IPS-15b (cell line): ENCODE data around the gene CHKA.

Experiments
- H3K27me3 ChIP-seq: one replicate; pipeline ENCODE4 v1.6.1; 2013; ENCODE audit warnings: low read length; ENCODE audit not compliant: control insufficient read depth, insufficient read depth
- H3K36me3 ChIP-seq: one replicate; pipeline ENCODE4 v1.6.1; 2013; ENCODE audit warnings: low read length; ENCODE audit not compliant: control insufficient read depth, insufficient read depth
- H3K4me1 ChIP-seq: one replicate; pipeline ENCODE4 v1.6.1; 2013; ENCODE audit warnings: mild to moderate bottlenecking, low read length; ENCODE audit not compliant: control insufficient read depth, insufficient read depth
- H3K4me3 ChIP-seq: one replicate; pipeline ENCODE4 v1.5.1; 2013; ENCODE audit warnings: low read depth, low read length
- H3K9ac ChIP-seq: one replicate; pipeline ENCODE4 v1.6.1; 2013; ENCODE audit warnings: low read depth, mild to moderate bottlenecking, low read length
- H3K9me3 ChIP-seq: one replicate; pipeline ENCODE4 v1.6.1; 2013; ENCODE audit warnings: mild to moderate bottlenecking, low read length; ENCODE audit not compliant: control insufficient read depth, insufficient read depth

The CHKA gene

DNA sequence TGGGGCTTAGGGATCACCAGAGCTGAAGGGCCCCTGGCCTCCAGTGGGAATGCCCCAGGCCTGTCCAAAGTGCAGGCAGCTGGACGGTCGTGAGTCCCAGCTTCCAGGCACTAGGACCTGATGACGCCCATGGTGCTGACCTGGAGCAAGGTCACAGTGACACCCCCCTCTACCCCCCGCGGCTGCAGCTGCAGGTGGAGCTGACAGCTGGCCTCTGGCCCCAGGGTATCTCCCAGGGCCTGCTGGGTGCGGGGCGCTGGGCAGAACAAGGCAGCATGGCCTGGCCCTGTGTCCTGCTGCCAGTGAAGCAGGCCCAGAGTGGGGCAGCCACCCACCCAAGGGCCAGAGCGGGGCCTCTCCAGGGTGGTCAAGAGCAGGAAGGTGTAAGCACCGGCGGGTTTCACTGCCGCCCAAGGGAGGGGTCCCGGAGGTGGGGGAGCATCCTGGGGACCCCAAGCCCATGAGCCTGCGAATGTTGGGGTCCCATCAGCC lies 82.9 kb downstream of the CHKA start:
- Histone ChIP-seq H3K36me3 (peaks cover 15% of the 10 kb centered on the region), H3K9me3 (no peaks in the 10 kb centered on the region), H3K4me3 (peak overlapping the region; percentile 50), H3K4me1 (peaks cover 7% of the 10 kb centered on the region), H3K9ac (peak overlapping the region; percentile 65), H3K27me3 (no peaks in the 10 kb centered on the region)

DNA sequence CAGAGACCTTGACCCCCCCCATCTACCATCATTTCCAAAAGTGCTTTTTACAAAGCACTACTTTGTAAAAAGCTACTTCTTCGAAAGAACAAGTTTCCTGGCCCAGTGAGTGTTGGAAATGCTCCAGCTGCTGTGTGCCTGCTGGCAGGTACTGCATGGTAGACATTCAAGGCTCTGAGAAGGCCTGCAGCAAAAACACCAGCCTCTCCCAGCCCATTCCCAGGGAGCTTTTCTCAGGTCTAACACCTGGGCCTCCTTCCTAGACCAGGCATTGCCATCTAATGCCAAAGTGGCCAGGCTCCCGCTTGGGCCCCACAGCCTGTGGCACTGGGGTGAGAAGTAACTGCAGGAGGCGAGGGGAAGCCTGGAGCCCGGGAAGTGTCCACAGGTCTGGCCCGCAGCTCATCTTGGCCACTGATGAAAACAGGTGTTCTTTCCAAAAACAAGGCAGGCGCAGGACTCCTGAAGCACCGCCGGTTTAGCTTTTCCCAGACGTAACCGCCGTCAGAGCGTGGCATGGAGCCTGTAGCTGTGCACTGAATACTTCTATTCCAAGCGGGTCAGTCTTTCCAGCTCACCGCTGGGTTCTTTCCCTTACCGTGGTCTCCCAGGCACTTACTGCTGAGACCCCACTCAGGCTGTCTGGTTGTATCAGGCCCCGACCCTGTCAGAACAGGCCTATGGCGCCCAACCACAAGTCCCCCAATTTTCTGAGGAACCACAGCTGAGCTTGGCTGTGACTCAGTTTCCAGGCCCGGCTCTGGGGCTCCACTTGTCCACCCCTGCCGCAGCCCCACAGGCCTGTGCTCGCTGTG lies 83.6 kb downstream of the CHKA start:
- peaks cover 7% of the 10 kb centered on the region for H3K4me1 ChIP-seq
- no peak overlapping the region for H3K4me3 ChIP-seq
- H3K9ac ChIP-seq: no peak overlapping the region
- H3K36me3 ChIP-seq: peaks cover 18% of the 10 kb centered on the region
- H3K9me3 ChIP-seq: no peaks in the 10 kb centered on the region
- H3K27me3 ChIP-seq: no peaks in the 10 kb centered on the region

DNA sequence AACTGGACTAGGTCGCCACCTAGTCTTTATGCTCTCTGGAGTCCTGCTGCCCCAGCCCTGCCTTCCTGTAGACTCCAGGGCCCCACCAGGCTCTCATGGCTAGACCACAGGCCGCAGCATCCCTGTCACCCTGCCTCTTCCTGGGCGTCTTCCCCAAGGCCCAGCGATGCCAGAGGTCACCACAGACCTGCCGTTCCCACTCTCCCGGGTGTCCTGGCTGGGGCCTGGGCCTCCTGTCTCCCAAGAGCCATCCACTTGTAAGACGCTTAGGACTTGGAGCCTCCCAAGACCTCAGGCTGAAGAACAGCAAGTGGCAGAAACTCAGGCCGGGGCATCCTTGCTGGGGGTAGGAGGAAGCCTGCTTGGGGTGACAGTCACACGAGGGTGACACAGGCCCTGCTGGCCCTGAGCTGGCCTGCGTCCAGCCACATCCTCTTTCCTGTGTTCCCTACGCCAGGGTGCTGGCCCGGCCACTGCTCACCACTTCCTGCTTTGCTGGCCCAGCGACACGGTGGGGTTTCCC lies 84.4 kb downstream of the CHKA start:
- H3K9ac ChIP-seq: no peak overlapping the region
- peaks cover 24% of the 10 kb centered on the region for H3K36me3 ChIP-seq
- no peak overlapping the region for H3K4me3 ChIP-seq
- H3K9me3 ChIP-seq: no peaks in the 10 kb centered on the region
- no peaks in the 10 kb centered on the region for H3K27me3 ChIP-seq
- peaks cover 7% of the 10 kb centered on the region for H3K4me1 ChIP-seq

DNA sequence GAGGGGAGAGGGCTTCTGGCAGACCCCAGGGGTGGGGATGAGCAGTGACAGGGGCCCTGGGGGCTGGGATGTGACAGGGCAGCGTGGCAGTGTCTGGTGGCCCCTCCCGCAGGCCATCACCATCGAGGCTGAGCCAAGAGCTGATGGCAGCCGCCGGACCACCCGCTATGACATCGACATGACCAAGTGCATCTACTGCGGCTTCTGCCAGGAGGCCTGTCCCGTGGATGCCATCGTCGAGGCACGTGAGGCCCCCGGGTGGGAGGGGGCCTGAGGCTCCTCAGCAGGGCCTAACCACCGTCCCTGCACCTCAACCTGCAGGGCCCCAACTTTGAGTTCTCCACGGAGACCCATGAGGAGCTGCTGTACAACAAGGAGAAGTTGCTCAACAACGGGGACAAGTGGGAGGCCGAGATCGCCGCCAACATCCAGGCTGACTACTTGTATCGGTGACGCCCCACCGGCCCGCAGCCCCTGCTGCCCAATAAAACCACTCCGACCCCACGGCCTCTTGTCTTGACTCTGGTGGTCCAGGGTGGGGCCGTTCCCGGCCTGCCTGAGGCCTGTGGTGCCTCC lies 85.0 kb downstream of the CHKA start:
- peaks cover 24% of the 10 kb centered on the region for H3K36me3 ChIP-seq
- H3K9ac ChIP-seq: no peak overlapping the region
- no peaks in the 10 kb centered on the region for H3K9me3 ChIP-seq
- peaks cover 7% of the 10 kb centered on the region for H3K4me1 ChIP-seq
- H3K4me3 ChIP-seq: no peak overlapping the region
- no peaks in the 10 kb centered on the region for H3K27me3 ChIP-seq

DNA sequence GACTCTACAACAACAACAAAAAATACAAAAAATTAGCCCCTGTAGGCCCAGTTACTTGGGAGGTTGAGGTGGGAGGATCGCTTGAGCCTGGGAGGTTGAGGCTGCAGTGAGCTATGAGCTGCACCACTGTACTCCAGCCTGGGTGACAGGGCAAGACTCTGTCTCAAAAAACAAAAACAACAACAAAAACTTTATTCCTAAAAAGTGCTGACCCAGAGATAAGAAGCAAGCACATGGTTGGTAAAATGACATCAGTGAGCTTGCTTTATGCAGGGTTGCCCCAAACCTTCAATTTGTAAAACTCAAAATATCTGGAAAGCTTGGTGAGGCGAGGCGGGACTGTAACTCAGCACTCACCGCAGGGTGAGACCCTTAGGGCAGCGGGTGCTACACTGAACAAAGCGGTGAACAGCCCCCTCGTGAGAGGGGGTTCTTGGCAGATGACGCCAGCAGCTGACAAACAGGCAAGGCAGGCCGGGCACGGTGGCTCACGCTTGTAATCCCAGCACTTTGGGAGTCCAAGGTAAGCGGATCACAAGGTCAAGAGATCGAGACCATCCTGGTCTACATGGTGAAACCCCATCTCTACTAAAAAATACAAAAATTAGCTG lies 85.8 kb downstream of the CHKA start:
- H3K4me3 ChIP-seq: no peak overlapping the region
- no peaks in the 10 kb centered on the region for H3K9me3 ChIP-seq
- H3K4me1 ChIP-seq: peaks cover 7% of the 10 kb centered on the region
- H3K27me3 ChIP-seq: no peaks in the 10 kb centered on the region
- peaks cover 24% of the 10 kb centered on the region for H3K36me3 ChIP-seq
- no peak overlapping the region for H3K9ac ChIP-seq

DNA sequence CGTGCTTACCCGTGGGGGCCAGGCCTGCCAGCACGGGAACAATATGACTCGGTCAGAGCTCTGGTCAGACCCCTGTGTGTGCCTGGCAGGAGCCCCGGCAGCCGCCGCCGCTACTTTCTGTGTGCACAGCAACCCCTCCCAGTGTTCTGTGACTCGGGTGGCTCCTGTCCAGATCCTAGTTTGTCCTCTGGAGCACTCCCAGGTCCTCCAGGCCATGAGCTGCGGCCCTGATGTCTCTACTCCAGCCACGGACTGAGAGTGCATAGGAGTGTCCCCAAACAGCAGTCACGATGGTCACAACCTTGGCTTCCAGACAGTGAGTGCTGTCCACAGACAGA lies 87.5 kb downstream of the CHKA start:
- Histone ChIP-seq H3K27me3 (no peaks in the 10 kb centered on the region), H3K9me3 (no peaks in the 10 kb centered on the region), H3K4me3 (no peak overlapping the region), H3K9ac (no peak overlapping the region), H3K36me3 (peaks cover 24% of the 10 kb centered on the region), H3K4me1 (peaks cover 6% of the 10 kb centered on the region)

DNA sequence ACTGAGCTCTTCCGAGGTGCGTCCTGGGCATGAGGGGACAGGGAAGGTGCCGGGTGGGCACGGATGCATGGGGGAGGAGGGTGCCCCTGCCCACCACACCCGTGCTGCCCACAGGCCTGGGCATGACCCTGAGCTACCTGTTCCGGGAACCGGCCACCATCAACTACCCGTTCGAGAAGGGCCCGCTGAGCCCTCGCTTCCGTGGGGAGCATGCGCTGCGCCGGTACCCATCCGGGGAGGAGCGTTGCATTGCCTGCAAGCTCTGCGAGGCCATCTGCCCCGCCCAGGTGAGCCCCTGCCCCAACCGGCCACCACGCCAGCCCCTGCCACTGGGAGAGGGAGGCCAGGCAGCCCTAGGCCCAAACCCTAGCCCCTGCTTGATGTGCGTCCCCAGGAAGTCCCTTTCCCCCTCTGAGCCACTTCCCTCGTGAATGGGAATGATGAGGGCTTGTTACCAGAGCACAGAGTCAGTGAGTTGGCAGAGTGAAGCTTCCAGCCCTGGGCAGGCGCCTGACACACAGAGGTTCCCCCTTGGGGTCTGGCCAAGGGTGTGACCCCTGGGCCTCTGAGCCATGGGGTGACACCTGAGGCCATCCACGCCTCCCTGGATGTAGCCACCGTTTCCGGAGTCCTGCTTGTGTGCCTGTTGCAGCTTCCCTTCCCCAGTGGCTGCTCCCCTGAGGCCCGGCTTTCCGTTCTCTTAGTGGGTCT lies 88.0 kb downstream of the CHKA start:
- H3K9me3 ChIP-seq: no peaks in the 10 kb centered on the region
- H3K4me1 ChIP-seq: peaks cover 4% of the 10 kb centered on the region
- H3K4me3 ChIP-seq: no peak overlapping the region
- H3K36me3 ChIP-seq: peaks cover 24% of the 10 kb centered on the region
- H3K27me3 ChIP-seq: no peaks in the 10 kb centered on the region
- H3K9ac ChIP-seq: no peak overlapping the region

DNA sequence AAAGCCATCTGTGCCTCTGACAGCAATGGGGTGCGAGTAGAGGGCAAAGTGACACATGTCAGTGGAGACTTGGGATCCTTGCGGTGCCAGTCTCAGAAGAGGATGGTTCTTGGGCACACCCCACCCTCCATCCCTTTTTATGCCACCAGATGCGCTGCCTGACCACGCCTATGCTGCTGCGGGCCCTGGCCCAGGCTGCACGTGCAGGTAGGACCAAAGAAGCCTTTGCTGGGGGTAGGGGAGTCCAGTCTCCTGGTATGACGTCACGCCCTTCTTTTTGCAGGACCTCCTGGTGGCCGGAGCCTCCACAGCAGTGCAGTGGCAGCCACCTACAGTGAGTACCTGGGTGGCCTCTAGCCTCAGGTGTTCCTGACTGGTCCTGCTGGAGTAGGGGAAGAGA lies 89.2 kb downstream of the CHKA start:
- Histone ChIP-seq H3K27me3 (no peaks in the 10 kb centered on the region), H3K4me3 (peak overlapping the region; percentile 94), H3K9me3 (no peaks in the 10 kb centered on the region), H3K9ac (no peak overlapping the region), H3K36me3 (peaks cover 30% of the 10 kb centered on the region), H3K4me1 (peaks cover 3% of the 10 kb centered on the region)

DNA sequence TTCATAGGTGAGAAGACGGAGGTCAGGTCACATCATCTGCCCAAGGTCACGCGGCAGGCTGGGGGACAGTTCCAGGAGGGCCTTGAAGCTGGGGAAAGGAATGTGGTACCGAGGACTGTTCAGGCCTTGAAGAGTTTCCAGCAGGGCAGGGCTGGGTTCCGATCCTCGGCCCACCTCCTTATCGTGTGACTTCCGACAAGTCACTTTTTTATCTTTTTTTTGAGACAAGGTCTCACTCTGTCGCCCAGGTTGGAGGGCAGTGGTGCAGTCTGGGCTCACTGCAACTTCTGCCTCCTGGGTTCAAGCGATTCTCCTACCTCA lies 90.1 kb downstream of the CHKA start:
- peaks cover 3% of the 10 kb centered on the region for H3K4me1 ChIP-seq
- H3K9ac ChIP-seq: peak overlapping the region; percentile 94
- peaks cover 30% of the 10 kb centered on the region for H3K36me3 ChIP-seq
- no peaks in the 10 kb centered on the region for H3K9me3 ChIP-seq
- no peaks in the 10 kb centered on the region for H3K27me3 ChIP-seq
- peak overlapping the region; percentile 94 for H3K4me3 ChIP-seq

DNA sequence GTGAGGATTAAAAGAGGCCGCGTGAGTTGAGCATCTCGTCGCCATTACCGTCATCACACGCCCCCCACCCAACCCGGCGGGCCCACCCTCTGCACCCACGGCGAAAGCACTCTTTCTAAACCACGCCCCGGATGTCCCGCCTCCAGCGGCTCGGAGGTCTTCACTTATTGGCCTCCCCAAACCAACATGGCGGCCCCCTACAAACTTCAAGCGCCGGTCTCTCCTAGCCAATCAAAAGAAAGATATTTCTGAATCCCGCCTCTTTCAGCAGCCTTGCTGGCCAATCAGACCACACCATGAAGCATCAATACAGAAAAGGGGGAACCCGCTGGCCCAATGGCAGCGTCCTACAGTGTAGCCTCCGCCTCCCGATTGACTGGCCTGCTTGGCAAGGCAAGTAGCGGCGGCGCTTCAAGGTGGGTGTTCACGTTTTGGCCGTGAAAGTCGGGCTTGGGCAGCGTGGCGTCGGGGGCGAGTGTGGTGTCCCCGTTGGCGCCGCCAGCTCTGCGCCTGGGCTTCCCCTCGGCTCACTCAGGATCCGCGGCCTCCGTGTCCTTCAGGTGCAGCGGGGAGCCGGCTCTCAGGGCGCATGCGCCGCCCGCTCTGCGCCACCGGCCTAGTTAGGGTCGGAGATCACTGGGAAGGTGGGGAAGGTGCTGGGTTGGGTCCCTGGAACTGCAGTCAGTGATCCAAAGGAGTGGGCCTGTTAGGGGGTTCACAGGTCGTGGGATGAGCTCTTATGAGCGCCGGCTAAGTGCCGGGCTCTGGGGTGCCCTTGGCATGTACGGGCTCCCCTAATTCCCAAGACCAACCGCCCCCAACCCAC lies 90.7 kb downstream of the CHKA start, which contains the start of gene NDUFS8:
Gene NDUFS8, plus strand, starts transcription at position 364 of the 826 bp plus-strand sequence. CDS start 1,471 bp downstream, outside the sequence.
- H3K4me1 ChIP-seq: peaks cover 3% of the 10 kb centered on the region
- H3K4me3 ChIP-seq: peak within 1 kb of the TSS; percentile 94
- peak within 1 kb of the TSS; percentile 94 for H3K9ac ChIP-seq
- H3K36me3 ChIP-seq: peaks cover 30% of the 10 kb centered on the region
- H3K27me3 ChIP-seq: no peaks in the 10 kb centered on the region
- no peaks in the 10 kb centered on the region for H3K9me3 ChIP-seq
